Ascending aorta (tissue), 2 donors: ENCODE results near the gene SERTAD2. TPM values are rescaled to one million over a fixed set of nuclear protein-coding genes. Genes with fewer than 3 reads are reported as not detected.

Source experiments
- DNase-seq, 2 donors: peaks; one replicate each; pipeline ENCODE4 v3.0.0-alpha.2; 2019; ENCODE audit warnings: low spot score in 2 of 2
- H3K27ac ChIP-seq, 2 donors: fragments of 200-600 bp; sonication (generic); one replicate each; pipeline ENCODE4 v1.5.1; 2016 to 2017; ENCODE audit warnings: mild to moderate bottlenecking in 1 of 2
- H3K27me3 ChIP-seq: fragments of 200-600 bp; sonication (generic); one replicate; pipeline ENCODE4 v1.5.1; 2017
- H3K36me3 ChIP-seq, 2 donors: fragments of 200-600 bp; sonication (generic); one replicate each; pipeline ENCODE4 v1.5.1; 2016
- H3K4me1 ChIP-seq, 2 donors: fragments of 200-600 bp; sonication (generic); one replicate each; pipeline ENCODE4 v1.5.1; 2016 to 2017; ENCODE audit warnings: mild to moderate bottlenecking in 1 of 2
- H3K4me3 ChIP-seq, 2 donors: fragments of 200-600 bp; sonication (generic); one replicate each; pipeline ENCODE4 v1.5.1; 2016 to 2017; ENCODE audit warnings: mild to moderate bottlenecking in 1 of 2
- H3K9me3 ChIP-seq, 2 donors: fragments of 200-600 bp; sonication (generic); one replicate each; pipeline ENCODE4 v1.5.1; 2016
- CTCF ChIP-seq, 3 experiments: fragments of 200-600 bp in 2 of 3; fragments of 450-650 bp in 1 of 3; sonication (generic) in 2 of 3; IDR thresholded peaks; one replicate each; pipeline ENCODE4 v1.5.1; 2016 to 2019; ENCODE audit warnings: antibody characterized with exemption in 3 of 3, mild to moderate bottlenecking in 1 of 3, moderate library complexity in 1 of 3
- intact Hi-C: fragments of 100-400 bp; cut with DNase I; formaldehyde crosslinking; loops from one replicate; pipeline ENCODE4 v1.15.1; 2023
- total RNA-seq: library from RNA; depleted of rRNA; stranded (reverse); fragments of >200 nt; gene quantifications from one replicate; pipeline ENCODE4 v1.1.0, GENCODE V29; 2016

The SERTAD2 gene
- total RNA-seq, 1 donor from 2014 or later = 8.7 TPM

GRCh38 chr2:64602436-64602835 lies 51.3 kb downstream of the SERTAD2 start:
- H3K36me3 ChIP-seq = no peaks in the 10 kb centered on the region
- no peak for DNase-seq
- H3K27ac ChIP-seq = no peak overlapping the region
- peaks cover 2 to 3% of the 10 kb centered on the region in 2 donors for H3K4me1 ChIP-seq
- no peak overlapping the region for H3K4me3 ChIP-seq
- TF ChIP-seq CTCF (IDR thresholded peaks at IDR 0.05) = no peak
- no peaks in the 10 kb centered on the region for H3K27me3 ChIP-seq
- intact Hi-C loops = no loop called here
- no peaks in the 10 kb centered on the region for H3K9me3 ChIP-seq

GRCh38 chr2:64601785-64602391 lies 51.8 kb downstream of the SERTAD2 start:
- no peaks in the 10 kb centered on the region for H3K27me3 ChIP-seq
- peaks cover 2 to 3% of the 10 kb centered on the region in 2 donors for H3K4me1 ChIP-seq
- no peaks in the 10 kb centered on the region for H3K9me3 ChIP-seq
- no peak for TF ChIP-seq CTCF (IDR thresholded peaks at IDR 0.05)
- no peak overlapping the region for H3K27ac ChIP-seq
- H3K4me3 ChIP-seq = no peak overlapping the region
- intact Hi-C loops = no loop called here
- no peak for DNase-seq
- H3K36me3 ChIP-seq = no peaks in the 10 kb centered on the region

- H3K27me3 ChIP-seq = no peaks in the 10 kb centered on the region
- no peak overlapping the region for H3K27ac ChIP-seq
- H3K36me3 ChIP-seq = no peaks in the 10 kb centered on the region
- no peak for DNase-seq
- intact Hi-C loops = no loop called here
- no peak overlapping the region for H3K4me3 ChIP-seq
- H3K4me1 ChIP-seq = peaks cover 0 to 3% of the 10 kb centered on the region in 2 donors
- H3K9me3 ChIP-seq = no peaks in the 10 kb centered on the region
- no peak for TF ChIP-seq CTCF (IDR thresholded peaks at IDR 0.05)
These were observed 52.5 kb downstream of the SERTAD2 start for GRCh38 chr2:64601034-64601754.

GRCh38 chr2:64599469-64599868 lies 54.2 kb downstream of the SERTAD2 start:
- intact Hi-C loops = no loop called here
- Histone ChIP-seq H3K27ac (no peak overlapping the region), H3K9me3 (no peaks in the 10 kb centered on the region), H3K4me3 (no peak overlapping the region), H3K36me3 (no peaks in the 10 kb centered on the region), H3K4me1 (peaks cover 0 to 11% of the 10 kb centered on the region in 2 donors), H3K27me3 (no peaks in the 10 kb centered on the region)
- no peak for DNase-seq
- TF ChIP-seq CTCF (IDR thresholded peaks at IDR 0.05) = no peak

- no peaks in the 10 kb centered on the region for H3K36me3 ChIP-seq
- H3K27me3 ChIP-seq = no peaks in the 10 kb centered on the region
- no peak overlapping the region for H3K27ac ChIP-seq
- H3K9me3 ChIP-seq = no peaks in the 10 kb centered on the region
- intact Hi-C loops = no loop called here
- no peak for TF ChIP-seq CTCF (IDR thresholded peaks at IDR 0.05)
- H3K4me3 ChIP-seq = no peak overlapping the region
- peaks cover 0 to 11% of the 10 kb centered on the region in 2 donors for H3K4me1 ChIP-seq
- DNase-seq = no peak
These were observed 55.5 kb downstream of the SERTAD2 start for GRCh38 chr2:64598226-64598625.
